CD4-positive, alpha-beta T cell treated with Interleukin-21 for 1 hour (primary cell): ENCODE data around the gene TMEM161A.

ENCODE experiments used
- DNase-seq: peaks from one replicate; pipeline ENCODE4 v3.0.0-alpha.2; 2020

TMEM161A gene

DNA sequence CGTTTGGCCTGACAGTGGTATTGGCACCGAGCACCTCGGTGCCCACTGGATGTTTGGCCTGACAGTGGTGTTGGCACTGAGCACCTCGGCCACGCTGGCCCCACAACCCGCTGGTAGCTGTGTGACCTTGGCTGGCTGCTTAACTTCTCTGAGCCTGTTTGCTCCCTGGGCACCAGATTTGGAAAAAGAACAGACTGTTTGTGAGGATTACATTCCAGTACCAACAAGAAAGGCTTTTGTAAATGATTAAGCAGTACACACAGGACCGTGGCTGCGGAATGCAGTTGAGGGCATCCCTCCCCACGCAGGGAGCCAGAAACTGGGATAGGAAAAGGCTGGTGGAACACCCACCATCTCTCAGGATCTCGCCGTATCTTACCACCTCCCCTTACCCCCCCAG, 42.6 kb downstream of the TMEM161A start:
- DNase-seq: no peak

- DNase-seq: no peak
Observed at GRCh38 chr19:19094513-19094912, 43.8 kb downstream of the TMEM161A start.

DNA sequence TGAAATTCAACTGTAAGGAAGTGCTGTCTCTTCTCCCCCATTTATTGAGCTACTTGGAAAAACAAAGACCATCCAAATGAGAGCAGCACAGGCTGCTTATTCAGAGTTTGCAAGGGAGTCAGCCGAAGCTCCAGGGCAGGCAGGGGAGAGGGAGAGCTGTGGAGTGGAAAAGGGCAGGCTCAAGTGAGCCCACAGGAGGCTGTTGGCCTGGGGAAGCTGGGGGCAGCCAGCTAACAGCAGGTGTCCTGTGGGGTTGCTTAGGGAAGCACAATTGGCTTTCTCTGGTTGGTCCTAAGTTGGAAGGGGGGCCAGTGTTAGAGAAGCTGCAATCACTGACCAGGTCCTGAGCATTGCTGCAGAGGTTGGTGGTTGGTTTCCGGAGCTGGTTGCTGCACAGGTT, 50.6 kb downstream of the TMEM161A start:
- no peak for DNase-seq

DNA sequence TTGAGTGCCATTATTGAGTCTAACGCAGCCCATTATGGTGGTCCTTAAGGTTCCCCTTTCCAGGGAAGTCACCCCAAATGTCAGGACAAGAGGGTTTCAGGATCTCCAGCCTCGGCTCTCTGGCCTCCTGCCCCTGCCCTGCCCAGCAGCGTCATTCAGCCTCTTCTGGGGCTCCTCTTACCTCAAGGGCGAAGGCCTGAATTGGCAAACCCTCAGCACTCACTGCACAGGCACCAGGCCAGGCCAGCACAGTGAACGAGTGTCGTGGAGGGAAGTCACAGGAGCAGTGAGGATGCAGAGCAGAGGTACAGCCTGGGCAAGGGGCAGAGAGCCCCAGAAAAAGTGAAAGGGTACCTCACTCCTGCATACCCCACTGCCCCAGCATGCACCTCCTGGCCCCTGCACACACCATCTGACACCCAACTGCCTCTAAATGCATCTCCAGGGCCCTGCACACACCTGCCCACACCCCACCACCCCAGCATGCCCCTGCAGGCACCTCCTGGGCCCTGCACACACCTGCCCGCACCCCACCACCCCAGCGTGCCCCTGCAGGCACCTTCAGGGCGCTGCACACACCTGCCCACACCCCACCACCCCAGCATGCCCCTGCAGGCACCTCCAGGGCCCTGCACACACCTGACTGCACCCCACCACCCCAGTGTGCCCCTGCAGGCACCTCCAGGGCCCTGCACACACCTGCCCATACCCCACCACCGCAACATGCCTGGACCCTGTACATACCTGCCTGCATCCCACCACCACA, 54.7 kb downstream of the TMEM161A start:
- DNase-seq: no peak

DNA sequence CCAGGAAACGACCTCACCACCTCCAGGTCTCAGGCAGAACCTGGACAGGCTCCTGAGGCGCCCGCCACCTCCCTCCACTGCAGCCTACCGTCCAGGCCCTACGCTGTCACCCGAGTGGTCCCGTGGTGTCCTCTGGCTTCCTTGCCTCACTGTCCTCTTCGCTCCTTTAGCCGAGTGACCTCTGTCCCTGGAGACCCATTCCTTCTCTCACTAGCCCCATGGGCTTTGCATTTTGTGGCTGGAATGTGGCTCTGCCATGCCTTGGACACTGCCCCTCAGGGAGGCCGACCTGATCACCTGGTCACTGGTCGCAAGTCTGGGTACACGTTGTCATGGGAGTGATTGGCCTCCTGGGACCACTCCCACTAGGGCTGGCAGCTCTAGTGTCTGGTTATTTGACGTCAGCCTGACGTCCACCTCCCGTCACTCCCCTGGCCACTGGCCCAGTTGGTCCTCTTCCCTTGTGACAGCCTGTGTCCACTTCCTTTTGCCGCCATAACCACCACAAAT, 56.6 kb downstream of the TMEM161A start:
- no peak for DNase-seq

- DNase-seq: no peak
Observed at GRCh38 chr19:19079571-19079970, 58.7 kb downstream of the TMEM161A start.

DNA sequence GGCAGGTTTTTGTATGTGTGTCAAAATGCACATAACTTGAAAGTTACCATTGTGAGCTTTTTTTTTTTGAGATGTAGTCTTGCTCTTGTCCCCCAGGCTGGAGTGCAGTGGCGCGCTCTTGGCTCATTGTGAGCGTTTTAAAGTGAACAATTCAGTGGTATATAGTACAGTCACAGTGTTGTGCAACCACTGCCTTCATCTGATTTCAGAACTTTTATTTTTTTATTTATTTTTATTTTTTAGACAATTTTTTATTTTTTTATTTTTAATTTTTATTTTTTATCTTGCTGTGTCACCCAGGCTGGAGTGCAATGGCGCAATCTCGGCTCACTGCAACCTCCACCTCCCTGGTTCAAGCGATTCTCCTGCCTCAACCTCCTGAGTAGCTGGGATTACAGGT, 59.5 kb downstream of the TMEM161A start:
- DNase-seq: no peak

DNA sequence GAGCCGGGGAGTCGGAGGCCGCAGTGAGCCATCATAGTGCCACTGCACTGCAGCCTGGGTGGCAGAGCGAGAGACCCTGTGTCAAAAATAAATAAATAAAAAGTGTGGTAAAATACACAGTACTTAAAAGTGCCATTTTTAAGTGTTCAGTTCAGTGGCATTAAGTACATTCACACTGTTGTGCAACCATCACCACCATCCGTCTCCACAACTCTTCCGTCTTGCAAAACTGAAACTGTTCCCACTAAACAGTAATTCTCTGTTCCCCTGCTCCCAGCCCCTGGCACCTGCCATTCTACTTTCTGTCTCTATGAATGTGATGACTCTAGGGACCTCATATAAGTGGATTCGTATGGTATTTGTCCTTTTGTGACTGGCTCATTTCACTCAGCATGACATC, 61.2 kb downstream of the TMEM161A start:
- no peak for DNase-seq

- no peak for DNase-seq
Observed at GRCh38 chr19:19076476-19076875, 61.8 kb downstream of the TMEM161A start.

GRCh38 chr19:19075126-19075525, 63.2 kb downstream of the TMEM161A start:
- no peak for DNase-seq

DNA sequence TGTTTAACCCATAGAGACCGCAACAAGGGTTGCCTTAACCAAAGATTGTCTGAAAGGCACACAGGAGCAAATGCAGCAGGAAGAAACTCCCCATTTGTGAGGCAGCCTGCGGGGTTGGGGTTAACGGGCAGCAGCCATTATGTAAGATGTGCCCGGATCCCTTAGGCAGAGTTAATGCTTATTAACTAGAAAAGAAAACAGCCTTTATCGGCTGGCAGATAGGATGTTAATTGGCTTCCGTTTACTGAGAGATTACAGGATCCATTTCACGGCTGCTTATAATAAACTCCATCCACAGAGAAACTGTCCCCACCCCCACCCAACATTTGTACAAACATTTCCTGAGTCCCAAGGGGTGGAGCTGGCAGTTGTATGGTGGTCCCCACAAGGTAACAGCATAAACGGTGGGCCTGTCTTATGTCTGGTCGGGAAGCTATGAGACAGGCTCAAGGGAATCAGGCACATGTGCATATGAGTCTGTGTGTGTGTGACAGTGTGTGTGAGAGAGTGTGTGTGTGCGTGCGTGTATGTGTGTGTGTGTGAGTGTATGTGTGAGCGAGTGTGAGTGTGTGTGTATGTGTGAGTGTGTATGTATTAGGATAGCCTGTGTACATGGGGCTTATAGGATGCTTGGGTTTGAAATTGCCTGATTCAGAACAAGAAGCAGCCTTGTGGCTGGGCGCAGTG, 63.9 kb downstream of the TMEM161A start:
- DNase-seq: no peak

GRCh38 chr19:19071897-19072296, 66.4 kb downstream of the TMEM161A start:
- DNase-seq: no peak
